ENCODE data around the gene TTLL7. TPM values are rescaled to one million over a fixed set of nuclear protein-coding genes. Genes with fewer than 3 reads are reported as not detected.

TTLL7 gene
- total RNA-seq, 1 experiment from 2014 or later, result 6.6 TPM

DNA sequence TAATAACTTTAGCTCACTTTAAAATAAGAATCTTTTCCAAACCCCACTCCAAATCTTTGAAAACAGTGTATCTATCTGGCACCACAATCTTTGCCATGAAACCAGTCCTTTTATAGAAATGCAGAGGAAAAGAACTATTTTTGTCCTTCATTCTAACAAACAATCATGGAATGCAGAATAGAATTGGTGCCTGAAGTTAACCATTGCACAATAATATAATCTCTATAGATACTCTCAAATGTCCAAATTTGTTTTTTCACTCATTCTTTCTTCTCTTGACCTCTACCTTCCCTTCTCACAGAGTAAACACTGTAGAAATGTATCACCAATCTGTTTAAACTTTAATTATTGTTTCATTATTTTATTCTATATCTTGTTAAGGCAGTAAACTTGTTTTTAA is 34.8 kb downstream of the TTLL7 start:
- Mint-ChIP-seq H3K36me3 (ENCODE audit: insufficient read depth in 1 of 3, low read depth in 3 of 3) (no peaks in the 10 kb centered on the region), H3K27me3 (ENCODE audit: low read depth) (no peaks in the 10 kb centered on the region), H3K4me3 (no peak overlapping the region), H3K9me3 (no peaks in the 10 kb centered on the region), H3K27ac (no peak overlapping the region), H3K4me1 (peaks cover 0 to 2% of the 10 kb centered on the region in 2 experiments; a peak in 1 of 4 replicates)
- no peak overlapping the region for H2AFZ ChIP-seq (ENCODE audit: low read length)
- H4K8ac ChIP-seq (replicated peaks; ENCODE audit: insufficient read length, low read depth, low read length), result no peak overlapping the region
- no peak overlapping the region for H2BK12ac ChIP-seq (ENCODE audit: insufficient read length, low read depth, low read length)
- no peak overlapping the region for H3K4me2 ChIP-seq (ENCODE audit: insufficient read depth, insufficient read length, low read length)
- no peak overlapping the region for H2BK120ac ChIP-seq (ENCODE audit: low read depth, low read length, poor library complexity, severe bottlenecking)
- no peaks in the 10 kb centered on the region; the same call in 1 of the 2 replicates for H3K4me1 ChIP-seq (ENCODE audit: insufficient read depth, low read length)
- no peak overlapping the region for H2AK5ac ChIP-seq (ENCODE audit: insufficient read length, low read length)
- H3K27me3 ChIP-seq (ENCODE audit: insufficient read depth, low read length), result no peaks in the 10 kb centered on the region
- H2BK20ac ChIP-seq (ENCODE audit: low read depth, low read length, poor library complexity, severe bottlenecking), result no peak overlapping the region
- no peaks in the 10 kb centered on the region for H3K23me2 ChIP-seq (ENCODE audit: insufficient read length, low read depth, low read length, poor library complexity, severe bottlenecking)
- no peaks in the 10 kb centered on the region for H3K79me2 ChIP-seq (ENCODE audit: insufficient read depth, low read length)
- H4K20me1 ChIP-seq (ENCODE audit: control insufficient read depth, insufficient read depth, insufficient read length), result no peaks in the 10 kb centered on the region
- no peak overlapping the region for H3K56ac ChIP-seq (ENCODE audit: insufficient read length, low read depth, low read length)
- no peak overlapping the region for H3K4ac ChIP-seq (ENCODE audit: low read depth, low read length)
- no peak overlapping the region for H4K91ac ChIP-seq (ENCODE audit: insufficient read length, low read depth, low read length)
- H4K5ac ChIP-seq (ENCODE audit: insufficient read length, low read depth, low read length), result no peak overlapping the region
- H3K27ac ChIP-seq (ENCODE audit: insufficient read length, low read depth, low read length), result no peak overlapping the region
- no peaks in the 10 kb centered on the region for H3K79me1 ChIP-seq (ENCODE audit: insufficient read depth, low read depth, low read length, poor library complexity, severe bottlenecking)
- DNase-seq, result no peak
- no peak overlapping the region for H3K18ac ChIP-seq (ENCODE audit: insufficient read length, low read depth, low read length)
- H3T11ph ChIP-seq (ENCODE audit: low read length), result no peak overlapping the region
- no peak overlapping the region for H3K9ac ChIP-seq (ENCODE audit: extremely low read depth, insufficient read length, low read length)
- H3K9me3 ChIP-seq (ENCODE audit: control insufficient read depth, low read depth, low read length), result no peaks in the 10 kb centered on the region
- H2BK5ac ChIP-seq (ENCODE audit: insufficient read length, low read length), result no peak overlapping the region
- H2BK15ac ChIP-seq (ENCODE audit: low read depth, low read length), result no peak overlapping the region
- TF ChIP-seq, protein P1, sequence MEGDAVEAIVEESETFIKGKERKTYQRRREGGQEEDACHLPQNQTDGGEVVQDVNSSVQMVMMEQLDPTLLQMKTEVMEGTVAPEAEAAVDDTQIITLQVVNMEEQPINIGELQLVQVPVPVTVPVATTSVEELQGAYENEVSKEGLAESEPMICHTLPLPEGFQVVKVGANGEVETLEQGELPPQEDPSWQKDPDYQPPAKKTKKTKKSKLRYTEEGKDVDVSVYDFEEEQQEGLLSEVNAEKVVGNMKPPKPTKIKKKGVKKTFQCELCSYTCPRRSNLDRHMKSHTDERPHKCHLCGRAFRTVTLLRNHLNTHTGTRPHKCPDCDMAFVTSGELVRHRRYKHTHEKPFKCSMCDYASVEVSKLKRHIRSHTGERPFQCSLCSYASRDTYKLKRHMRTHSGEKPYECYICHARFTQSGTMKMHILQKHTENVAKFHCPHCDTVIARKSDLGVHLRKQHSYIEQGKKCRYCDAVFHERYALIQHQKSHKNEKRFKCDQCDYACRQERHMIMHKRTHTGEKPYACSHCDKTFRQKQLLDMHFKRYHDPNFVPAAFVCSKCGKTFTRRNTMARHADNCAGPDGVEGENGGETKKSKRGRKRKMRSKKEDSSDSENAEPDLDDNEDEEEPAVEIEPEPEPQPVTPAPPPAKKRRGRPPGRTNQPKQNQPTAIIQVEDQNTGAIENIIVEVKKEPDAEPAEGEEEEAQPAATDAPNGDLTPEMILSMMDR (conservative IDR thresholded peaks at IDR 0.05), result no peak
- H3K23ac ChIP-seq (ENCODE audit: insufficient read length, low read depth, low read length), result no peak overlapping the region
- H3K14ac ChIP-seq (ENCODE audit: insufficient read depth, low read length), result no peak overlapping the region
